Heart right ventricle (tissue), 16 donors: ENCODE data around the gene WWTR1. TPM values are rescaled to one million over a fixed set of nuclear protein-coding genes. Genes with fewer than 3 reads are reported as not detected.

Experiments used
- ATAC-seq, 8 donors: fragments of 200-7000 bp; cut with Tn5 transposase; one replicate each; pipeline ENCODE4 v1.9.1; 2020; ENCODE audit warnings: mild to moderate bottlenecking in 8 of 8, moderate library complexity in 8 of 8, moderate number of reproducible peaks in 1 of 8
- DNase-seq, 2 donors: peaks; one replicate each; pipeline ENCODE4 v3.0.0-alpha.2; 2020
- H3K27ac ChIP-seq, 10 donors: fragments of 200-600 bp; sonication (generic) in 2 of 10; one replicate each; pipeline versions ENCODE4 v1.5.0 to v1.8.0; 2020 to 2022; ENCODE audit warnings: mild to moderate bottlenecking in 3 of 10
- H3K27me3 ChIP-seq, 7 donors: fragments of 200-600 bp; one replicate each; pipeline ENCODE4 v1.8.0; 2021 to 2022; ENCODE audit warnings: mild to moderate bottlenecking in 2 of 7
- H3K36me3 ChIP-seq, 9 donors: fragments of 200-600 bp; sonication (generic) in 1 of 9; one replicate each; pipeline versions ENCODE4 v1.5.0 to v1.8.0; 2020 to 2022; ENCODE audit warnings: mild to moderate bottlenecking in 2 of 9
- H3K4me1 ChIP-seq, 9 donors: fragments of 200-600 bp; sonication (generic) in 1 of 9; one replicate each; pipeline versions ENCODE4 v1.5.0 to v1.8.0; 2020 to 2022; ENCODE audit warnings: mild to moderate bottlenecking in 4 of 9
- H3K4me3 ChIP-seq, 10 donors: fragments of 200-600 bp; sonication (generic) in 2 of 10; one replicate each; pipeline versions ENCODE4 v1.5.0 to v1.8.0; 2020 to 2022; ENCODE audit warnings: mild to moderate bottlenecking in 7 of 10, moderate library complexity in 2 of 10
- H3K9me3 ChIP-seq, 11 donors: fragments of 200-600 bp in 10 of 11; sonication (generic) in 2 of 11; one replicate each; pipeline versions ENCODE4 v1.5.0 to v1.8.0; 2013 to 2022; ENCODE audit warnings: mild to moderate bottlenecking in 2 of 11, control low read depth in 1 of 11, moderate library complexity in 1 of 11
- WGBS, 2 donors: extraction: QIAGEN DNeasy Blood & Tissue Kit; methylation state at CpG; one replicate each; pipeline ENCODE4 v1.1.7; 2013; ENCODE audit warnings: inconsistent platforms in 1 of 2; 5-methylcytosine and 5-hydroxymethylcytosine counted together
- intact Hi-C, 10 donors: fragments of 100-400 bp; cut with DNase I; formaldehyde crosslinking; loops; one replicate each; pipeline versions ENCODE4 v1.11.1 to v1.14.2; 2022
- polyA plus RNA-seq, 2 donors: library from polyadenylated mRNA; stranded (reverse); fragments of 200-250 nt; gene quantifications; one replicate each; pipeline ENCODE4 v1.2.3, GENCODE V29; 2013
- total RNA-seq, 10 donors: library from RNA; stranded (reverse); fragmentation: NEBNext Ultra II Directional in 3 of 10; extraction: Animal tissue kit (Norgen Biotek cat#: 25700) in 3 of 10; gene quantifications; one replicate each; pipeline versions ENCODE4 v1.2.1 to v1.2.4, GENCODE V29; 2021 to 2023
- TF ChIP-seq, protein P1 (sequence below), 9 donors: fragments of 200-600 bp; sonication (generic) in 2 of 9; IDR thresholded peaks; one replicate each; pipeline versions ENCODE4 v1.5.0 to v1.8.0; 2021 to 2022; ENCODE audit warnings: antibody characterized with exemption in 9 of 9, mild to moderate bottlenecking in 5 of 9, moderate library complexity in 1 of 9
- donor health status: Arrhythmogenic right ventricular cardiomyopathy.
- donor health status: ischemic (EF 13 %, LVEDD 7.1; RV severe dilation, severe dysfunction).
- donor health status: healthy with polysubstance abuse.
- donor health status: DM: no; HTN: yes; CAD: no.
- donor health status: DM: no; HTN: no; CAD: no.
- donor health status: ischemic (EF 25% LVEDD 6.9; RV normal size, moderate dysfunction).
- donor health status: ischemic (EF 25% LVEDD 5.7; RV mildly dilated, moderate dysfunction).
- donor health status: healthy.
- donor health status: DM: yes; HTN: yes; CAD: no.
- donor health status: Ischemic cardiomyopathy.
- donor health status: ischemic (EF 35%, LVEDD 5.7; RV mildly dilated, moderate dysfunction).
- donor health status: nonischemic (EF 11% LVEDD 7.7; RV severe dilation, severe dysfunction).
- donor health status: DM: yes; HTN: yes; CAD: no.
- donor health status: PGD.
- donor health status: ischemic (EF 29% LVEDD 5.4; RV normal size, mild dysfunction).
- donor health status: nonischemic (EF 23%, LVEDD 6.1; RV moderate dilation, normal function).

Gene WWTR1
- total and polyA plus RNA-seq, 12 donors = 19.5 to 78.6 (median 40.3) TPM

DNA sequence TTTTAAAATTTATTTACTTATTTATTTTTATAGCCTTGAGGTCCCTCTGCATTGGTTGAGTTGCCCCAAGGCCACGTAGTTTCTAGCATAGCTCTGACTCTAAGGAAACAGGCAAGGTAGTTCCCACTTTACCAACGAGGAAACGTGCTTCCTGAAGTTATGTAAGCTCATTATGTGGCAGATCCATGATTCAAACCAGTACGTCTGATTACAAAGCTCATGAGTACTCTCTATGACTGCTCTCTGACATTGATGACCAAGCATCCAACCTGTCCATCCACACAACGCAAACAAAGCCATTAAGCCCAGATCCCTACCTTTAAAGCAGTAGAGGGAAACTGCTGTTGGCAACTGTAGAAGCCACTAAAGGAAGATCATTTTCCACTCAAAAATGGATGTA lies 25.6 kb downstream of the WWTR1 start:
- WGBS, 2 donors = 75 to 80% methylated on average over 5 of the region's 5 CpGs
- ATAC-seq (no peak), DNase-seq (no peak)
- Histone ChIP-seq H3K4me3 (no peak overlapping the region), H3K27ac (no peak overlapping the region), H3K27me3 (peaks cover 0 to 69% (median 0%) of the 10 kb centered on the region in 7 donors), H3K4me1 (peaks cover 10 to 82% (median 39%) of the 10 kb centered on the region in 9 donors), H3K9me3 (no peaks in the 10 kb centered on the region), H3K36me3 (peaks cover 0 to 6% (median 0%) of the 10 kb centered on the region in 9 donors)
- intact Hi-C loops = no loop called here
- TF ChIP-seq, protein P1, sequence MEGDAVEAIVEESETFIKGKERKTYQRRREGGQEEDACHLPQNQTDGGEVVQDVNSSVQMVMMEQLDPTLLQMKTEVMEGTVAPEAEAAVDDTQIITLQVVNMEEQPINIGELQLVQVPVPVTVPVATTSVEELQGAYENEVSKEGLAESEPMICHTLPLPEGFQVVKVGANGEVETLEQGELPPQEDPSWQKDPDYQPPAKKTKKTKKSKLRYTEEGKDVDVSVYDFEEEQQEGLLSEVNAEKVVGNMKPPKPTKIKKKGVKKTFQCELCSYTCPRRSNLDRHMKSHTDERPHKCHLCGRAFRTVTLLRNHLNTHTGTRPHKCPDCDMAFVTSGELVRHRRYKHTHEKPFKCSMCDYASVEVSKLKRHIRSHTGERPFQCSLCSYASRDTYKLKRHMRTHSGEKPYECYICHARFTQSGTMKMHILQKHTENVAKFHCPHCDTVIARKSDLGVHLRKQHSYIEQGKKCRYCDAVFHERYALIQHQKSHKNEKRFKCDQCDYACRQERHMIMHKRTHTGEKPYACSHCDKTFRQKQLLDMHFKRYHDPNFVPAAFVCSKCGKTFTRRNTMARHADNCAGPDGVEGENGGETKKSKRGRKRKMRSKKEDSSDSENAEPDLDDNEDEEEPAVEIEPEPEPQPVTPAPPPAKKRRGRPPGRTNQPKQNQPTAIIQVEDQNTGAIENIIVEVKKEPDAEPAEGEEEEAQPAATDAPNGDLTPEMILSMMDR (IDR thresholded peaks at IDR 0.05) = no peak

DNA sequence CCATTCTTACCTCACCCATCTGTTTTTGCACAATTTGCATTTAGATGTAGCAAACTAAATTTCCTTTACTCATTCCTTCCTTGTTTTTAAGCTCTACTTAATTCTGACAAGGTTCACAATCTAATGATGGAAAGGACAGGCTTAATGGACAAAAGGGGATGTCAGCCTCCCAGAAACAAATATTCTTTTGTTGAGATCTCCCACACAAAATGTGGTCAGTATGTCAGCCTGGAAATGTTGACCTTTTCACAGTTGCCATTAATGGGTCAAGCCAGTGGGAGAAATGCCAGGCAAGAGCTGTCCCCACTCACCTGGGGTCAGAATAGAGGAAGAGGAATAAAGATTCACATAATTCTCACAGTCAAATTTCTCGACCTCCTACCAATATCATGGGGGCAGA lies 27.0 kb downstream of the WWTR1 start:
- peaks cover 0 to 6% (median 0%) of the 10 kb centered on the region in 9 donors for H3K36me3 ChIP-seq
- 91 to 94% methylated on average over 1 of the region's 1 CpG for WGBS, 2 donors
- peaks cover 13 to 86% (median 49%) of the 10 kb centered on the region in 9 donors for H3K4me1 ChIP-seq
- TF ChIP-seq, protein P1 (IDR thresholded peaks at IDR 0.05) = no peak
- H3K27ac ChIP-seq = no peak overlapping the region
- no peak overlapping the region for H3K4me3 ChIP-seq
- intact Hi-C loops = no loop called here
- no peaks in the 10 kb centered on the region for H3K9me3 ChIP-seq
- ATAC-seq (no peak), DNase-seq (no peak)
- peaks cover 0 to 72% (median 0%) of the 10 kb centered on the region in 7 donors for H3K27me3 ChIP-seq

GRCh38 chr3:149628957-149629670 lies 28.7 kb downstream of the WWTR1 start:
- TF ChIP-seq, protein P1 (IDR thresholded peaks at IDR 0.05) = no peak
- WGBS, 2 donors = 87% methylated on average over 6 of the region's 6 CpGs
- DNase-seq = no peak
- ATAC-seq = peak in 1 of 8 donors; percentile 23
- H3K9me3 ChIP-seq = no peaks in the 10 kb centered on the region
- peak overlapping the region in 4 of 10 donors; percentile 4 to 53 (median 32) for H3K27ac ChIP-seq
- intact Hi-C loops = no loop called here
- H3K4me3 ChIP-seq = no peak overlapping the region
- peaks cover 11 to 83% (median 46%) of the 10 kb centered on the region in 9 donors for H3K4me1 ChIP-seq
- H3K36me3 ChIP-seq = peaks cover 0 to 6% (median 0%) of the 10 kb centered on the region in 9 donors
- peaks cover 0 to 82% (median 0%) of the 10 kb centered on the region in 7 donors for H3K27me3 ChIP-seq

DNA sequence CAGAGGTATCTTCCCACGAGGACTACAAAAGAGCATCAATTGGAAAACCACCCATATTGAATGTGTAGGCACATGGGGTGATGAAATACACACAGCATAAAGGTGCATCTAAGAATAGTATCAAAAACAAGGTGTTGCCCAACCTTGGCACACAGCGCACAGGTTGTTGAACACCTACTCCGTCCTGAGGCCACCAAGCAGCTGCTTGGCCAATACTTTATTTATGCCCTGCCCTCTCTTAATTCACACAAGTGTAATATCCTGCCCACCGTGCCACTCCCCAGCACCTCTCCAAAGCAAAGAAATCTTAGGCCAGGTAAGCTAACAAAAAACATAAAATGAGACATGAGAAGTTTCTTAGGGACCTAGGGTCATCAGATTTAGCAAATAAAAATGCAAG lies 31.2 kb downstream of the WWTR1 start:
- TF ChIP-seq, protein P1 (IDR thresholded peaks at IDR 0.05) = no peak
- intact Hi-C loops = no loop called here
- H3K4me1 ChIP-seq = peaks cover 6 to 85% (median 40%) of the 10 kb centered on the region in 9 donors
- ATAC-seq (no peak), DNase-seq (no peak)
- H3K9me3 ChIP-seq = no peaks in the 10 kb centered on the region
- no peak overlapping the region for H3K4me3 ChIP-seq
- H3K36me3 ChIP-seq = no peaks in the 10 kb centered on the region
- H3K27me3 ChIP-seq = peaks cover 0 to 74% (median 0%) of the 10 kb centered on the region in 7 donors
- WGBS, 2 donors = 93 to 94% methylated on average over 4 of the region's 4 CpGs
- peak overlapping the region in 1 of 10 donors; percentile 12 for H3K27ac ChIP-seq
